GM06990 (cell line): ENCODE data around the gene KRT86.
"Not testable (repeated sequence)": the region's sequence is repeated elsewhere in the genome, so short reads cannot be mapped to it uniquely, and the experiment has no call there.

Source experiments
- DNase-seq: peaks from one replicate; pipeline ENCODE4 v3.0.0-alpha.2; 2011; ENCODE audit not compliant: insufficient read length; ENCODE audit errors: extremely low read depth
- H3K27me3 ChIP-seq: replicated peaks from 2 replicates; pipeline ENCODE4 v1.6.0; 2011; ENCODE audit warnings: low read length; ENCODE audit not compliant: control insufficient read depth, insufficient read depth
- H3K36me3 ChIP-seq: 2 replicates; pipeline ENCODE4 v1.5.1; 2011; ENCODE audit warnings: low read length; ENCODE audit not compliant: control insufficient read depth, insufficient read depth
- H3K4me3 ChIP-seq: replicated peaks from 2 replicates; pipeline ENCODE4 v1.5.1; 2011; ENCODE audit warnings: low read depth, mild to moderate bottlenecking, control low read depth, low read length
- TF ChIP-seq, protein P1 (sequence below): IDR thresholded peaks from 2 replicates; pipeline ENCODE4 v1.5.1; 2011; ENCODE audit warnings: low read length, control low read depth, mild to moderate bottlenecking, inconsistent platforms; ENCODE audit not compliant: insufficient read depth, poor library complexity, severe bottlenecking

KRT86 gene

DNA sequence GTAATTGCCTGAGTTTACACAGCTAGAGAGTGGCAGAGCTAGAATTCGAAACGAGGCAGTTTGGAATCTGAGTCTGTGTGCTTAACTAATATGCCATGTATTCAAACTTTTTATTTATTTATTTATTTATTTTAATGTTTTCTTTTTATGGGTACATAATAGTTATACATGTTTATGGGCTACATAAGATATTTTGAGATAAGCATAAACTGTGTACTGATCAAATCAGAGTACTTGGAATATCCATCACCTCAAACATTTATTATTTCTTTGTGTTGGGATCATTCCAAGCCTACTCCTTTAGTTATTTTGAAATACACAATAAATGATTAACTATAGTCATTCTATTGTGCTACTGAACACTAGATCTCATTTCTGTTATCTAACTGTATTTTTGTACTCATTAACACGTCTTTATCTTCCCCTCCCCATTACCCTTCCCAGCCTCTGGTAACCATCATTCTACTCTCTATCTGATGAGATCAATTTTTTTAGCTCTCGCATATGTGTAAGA is 24.3 kb downstream of the KRT86 start:
- no peaks in the 10 kb centered on the region for H3K36me3 ChIP-seq
- no peak overlapping the region for H3K4me3 ChIP-seq
- H3K27me3 ChIP-seq, result no peaks in the 10 kb centered on the region
- TF ChIP-seq, protein P1, sequence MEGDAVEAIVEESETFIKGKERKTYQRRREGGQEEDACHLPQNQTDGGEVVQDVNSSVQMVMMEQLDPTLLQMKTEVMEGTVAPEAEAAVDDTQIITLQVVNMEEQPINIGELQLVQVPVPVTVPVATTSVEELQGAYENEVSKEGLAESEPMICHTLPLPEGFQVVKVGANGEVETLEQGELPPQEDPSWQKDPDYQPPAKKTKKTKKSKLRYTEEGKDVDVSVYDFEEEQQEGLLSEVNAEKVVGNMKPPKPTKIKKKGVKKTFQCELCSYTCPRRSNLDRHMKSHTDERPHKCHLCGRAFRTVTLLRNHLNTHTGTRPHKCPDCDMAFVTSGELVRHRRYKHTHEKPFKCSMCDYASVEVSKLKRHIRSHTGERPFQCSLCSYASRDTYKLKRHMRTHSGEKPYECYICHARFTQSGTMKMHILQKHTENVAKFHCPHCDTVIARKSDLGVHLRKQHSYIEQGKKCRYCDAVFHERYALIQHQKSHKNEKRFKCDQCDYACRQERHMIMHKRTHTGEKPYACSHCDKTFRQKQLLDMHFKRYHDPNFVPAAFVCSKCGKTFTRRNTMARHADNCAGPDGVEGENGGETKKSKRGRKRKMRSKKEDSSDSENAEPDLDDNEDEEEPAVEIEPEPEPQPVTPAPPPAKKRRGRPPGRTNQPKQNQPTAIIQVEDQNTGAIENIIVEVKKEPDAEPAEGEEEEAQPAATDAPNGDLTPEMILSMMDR, result no peak
- DNase-seq, result no peak

GRCh38 chr12:52300796-52301691 is 26.6 kb downstream of the KRT86 start:
- Histone ChIP-seq H3K4me3 (no peak overlapping the region), H3K27me3 (no peaks in the 10 kb centered on the region), H3K36me3 (no peaks in the 10 kb centered on the region)
- DNase-seq, result no peak
- TF ChIP-seq, protein P1, result no peak

DNA sequence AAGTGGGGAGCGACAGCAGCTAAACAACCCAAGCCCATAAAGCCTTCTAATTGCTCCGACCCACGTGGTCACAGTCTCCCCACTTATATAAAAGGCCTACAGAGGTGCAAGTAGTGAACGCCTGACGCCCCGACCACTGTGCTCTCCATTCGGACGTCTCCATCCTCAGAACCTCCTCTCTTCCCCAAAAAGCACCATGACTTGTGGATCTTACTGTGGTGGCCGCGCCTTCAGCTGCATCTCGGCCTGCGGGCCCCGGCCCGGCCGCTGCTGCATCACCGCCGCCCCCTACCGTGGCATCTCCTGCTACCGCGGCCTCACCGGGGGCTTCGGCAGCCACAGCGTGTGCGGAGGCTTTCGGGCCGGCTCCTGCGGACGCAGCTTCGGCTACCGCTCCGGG is 27.3 kb downstream of the KRT86 start:
- not testable (repeated sequence) for H3K36me3 ChIP-seq, DNase-seq, H3K27me3 ChIP-seq, H3K4me3 ChIP-seq

- DNase-seq, H3K27me3 ChIP-seq, H3K4me3 ChIP-seq, H3K36me3 ChIP-seq: not testable (repeated sequence)
Observed at GRCh38 chr12:52302242-52302914, 27.9 kb downstream of the KRT86 start.

DNA sequence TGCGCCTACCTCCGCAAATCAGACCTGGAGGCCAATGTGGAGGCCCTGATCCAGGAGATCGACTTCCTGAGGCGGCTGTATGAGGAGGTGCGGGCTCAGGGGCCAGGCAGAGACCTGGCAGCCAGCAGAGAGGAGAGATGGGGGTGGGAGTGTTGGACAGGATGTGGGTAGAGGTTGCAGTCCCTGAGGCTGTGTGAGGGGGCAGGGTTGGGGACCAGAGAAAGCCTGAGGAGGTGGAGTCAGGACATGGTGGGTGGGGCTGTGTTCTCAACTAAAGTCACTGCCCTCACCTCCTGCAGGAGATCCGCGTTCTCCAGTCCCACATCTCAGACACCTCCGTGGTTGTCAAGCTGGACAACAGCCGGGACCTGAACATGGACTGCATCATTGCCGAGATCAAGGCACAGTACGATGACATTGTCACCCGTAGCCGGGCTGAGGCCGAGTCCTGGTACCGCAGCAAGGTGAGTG is 30.5 kb downstream of the KRT86 start:
- H3K4me3 ChIP-seq, DNase-seq, H3K36me3 ChIP-seq, H3K27me3 ChIP-seq: not testable (repeated sequence)

DNA sequence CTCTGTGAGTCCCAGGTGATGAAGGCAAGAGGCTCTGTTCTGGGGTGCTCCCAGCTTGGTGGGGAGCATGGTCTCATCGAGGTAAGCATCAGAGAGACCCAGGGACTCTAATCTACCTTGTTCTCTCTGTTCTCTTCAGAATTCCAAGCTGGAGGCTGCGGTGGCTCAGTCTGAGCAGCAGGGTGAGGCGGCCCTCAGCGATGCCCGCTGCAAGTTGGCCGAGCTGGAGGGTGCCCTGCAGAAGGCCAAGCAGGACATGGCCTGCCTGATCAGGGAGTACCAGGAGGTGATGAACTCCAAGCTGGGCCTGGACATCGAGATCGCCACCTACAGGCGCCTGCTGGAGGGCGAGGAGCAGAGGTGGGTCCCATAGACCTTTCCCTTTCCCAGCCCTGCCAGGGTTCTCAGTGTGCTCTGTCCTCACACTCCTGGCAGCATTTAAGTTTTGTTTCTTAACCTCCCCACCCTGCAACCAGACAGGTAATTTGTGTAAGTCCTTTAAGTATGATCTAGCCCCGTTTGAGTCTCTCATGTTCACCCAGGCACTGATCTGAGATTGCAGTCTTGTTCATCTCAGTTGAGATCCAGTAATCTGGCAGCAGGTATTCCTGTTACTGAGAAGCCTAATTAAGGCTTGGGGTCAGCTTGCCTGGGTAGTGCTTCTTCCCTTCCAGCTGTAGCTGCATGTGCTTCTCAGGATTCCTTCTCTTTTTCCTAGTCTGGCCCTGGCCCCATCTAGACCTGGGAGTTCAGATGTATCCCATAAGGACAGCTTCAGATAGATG is 31.7 kb downstream of the KRT86 start:
- Histone ChIP-seq H3K4me3 (no peak overlapping the region), H3K36me3 (no peaks in the 10 kb centered on the region), H3K27me3 (no peaks in the 10 kb centered on the region; the same call in none of the 2 replicates)
- no peak for DNase-seq
- TF ChIP-seq, protein P1, result peak; percentile 60
